ENCODE data around the gene ZNF79. TPM values are rescaled to one million over a fixed set of nuclear protein-coding genes. Genes with fewer than 3 reads are reported as not detected.

Gene ZNF79
- total RNA-seq, 1 donor from 2014 or later = 14.8 TPM

Other genes starting within 250 kb of the ZNF79 start
- gene GARNL3, start 159.6 kb upstream of the ZNF79 start, total RNA-seq = 2.4 and 3.4 TPM in 2 replicates
- gene SLC2A8, start 27.2 kb upstream of the ZNF79 start, total RNA-seq = 10.1 and 11.9 TPM in 2 replicates
- gene RPL12, start 27.0 kb downstream of the ZNF79 start, total RNA-seq = 969 and 1,693 TPM in 2 replicates
- 15.7 and 16.2 TPM in 2 replicates for gene LRSAM1, start 27.1 kb downstream of the ZNF79 start, total RNA-seq
- 24.7 and 34.0 TPM in 2 replicates for gene STXBP1, start 187.9 kb downstream of the ZNF79 start, total RNA-seq

Measured in dermis blood vessel endothelial cell (primary cell).